PC-3 (cell line): Measurements from ENCODE around the gene VTI1A. TPM values are rescaled to one million over a fixed set of nuclear protein-coding genes. Genes with fewer than 3 reads are reported as not detected.
A peak's percentile ranks its signal among the peaks of the same experiment; 100 is the strongest.

Experiments used
- ATAC-seq: fragments of 200-7000 bp; cut with Tn5 transposase; 2 replicates; pipeline ENCODE4 v1.9.1; 2020; ENCODE audit warnings: mild to moderate bottlenecking, moderate library complexity
- BruUV-seq: library from RNA; stranded (reverse); fragments of 400-500 nt; replicated peaks from 2 replicates; lab custom pipeline; 2021; lab: Mats Ljungman, UMichigan
- CTCF ChIA-PET: fragments of 300-600 bp; sonication (Branson Sonifier 250); formaldehyde crosslinking; loops from one replicate; lab custom pipeline; 2022; ENCODE audit warnings: antibody characterized with exemption; lab: Charles Lee
- POLR2A ChIA-PET: fragments of 300-600 bp; sonication (Branson Sonifier 250); formaldehyde crosslinking; loops from one replicate; lab custom pipeline; 2022; ENCODE audit warnings: antibody characterized with exemption; ENCODE audit not compliant: unreplicated experiment; lab: Charles Lee
- DNase-seq: peaks from one replicate; pipeline ENCODE4 v3.0.0-alpha.2; 2015
- H2AFZ ChIP-seq: fragments of 300-600 bp; sonication (generic); 2 replicates; pipeline ENCODE4 v1.6.0; 2016; ENCODE audit warnings: antibody characterized with exemption, low read length
- H3F3A ChIP-seq: fragments of 300-600 bp; sonication (generic); one replicate; pipeline ENCODE4 v1.6.0; 2017; ENCODE audit warnings: antibody characterized with exemption, low read length, control low read depth, mild to moderate bottlenecking; ENCODE audit not compliant: unreplicated experiment
- H3K27ac ChIP-seq: fragments of 300-600 bp; sonication (generic); 2 replicates; pipeline ENCODE4 v1.5.1; 2016; ENCODE audit warnings: mild to moderate bottlenecking, low read length
- H3K27me3 ChIP-seq: fragments of 300-600 bp; sonication (generic); 2 replicates; pipeline ENCODE4 v1.6.1; 2016; ENCODE audit warnings: low read length, mixed read lengths
- H3K36me3 ChIP-seq: fragments of 300-600 bp; sonication (generic); 2 replicates; pipeline ENCODE4 v1.6.1; 2016; ENCODE audit warnings: low read depth, mixed run types, low read length, mixed read lengths
- H3K4me1 ChIP-seq: fragments of 300-600 bp; sonication (generic); 2 replicates; pipeline ENCODE4 v1.5.1; 2016; ENCODE audit warnings: low read length; ENCODE audit not compliant: insufficient read depth
- H3K4me2 ChIP-seq: fragments of 300-600 bp; sonication (generic); 2 replicates; pipeline ENCODE4 v1.6.0; 2016; ENCODE audit warnings: low read length
- H3K4me3 ChIP-seq: fragments of 300-600 bp; sonication (generic); 2 replicates; pipeline ENCODE4 v1.5.1; 2016; ENCODE audit warnings: mild to moderate bottlenecking, low read length, mixed read lengths
- H3K79me2 ChIP-seq: fragments of 300-600 bp; sonication (generic); 2 replicates; pipeline ENCODE4 v1.6.1; 2017; ENCODE audit warnings: low read length, mixed read lengths
- H3K9ac ChIP-seq: fragments of 300-600 bp; sonication (generic); 2 replicates; pipeline ENCODE4 v1.6.0; 2016; ENCODE audit warnings: mild to moderate bottlenecking, low read length
- H3K9me2 ChIP-seq: fragments of 300-600 bp; sonication (generic); replicated peaks from 2 replicates; pipeline ENCODE4 v1.6.1; 2016; ENCODE audit warnings: mixed run types, low read length, mixed read lengths
- H3K9me3 ChIP-seq: fragments of 300-600 bp; sonication (generic); 2 replicates; pipeline ENCODE4 v1.6.1; 2016; ENCODE audit warnings: low read length, mixed read lengths
- H4K20me1 ChIP-seq: fragments of 300-600 bp; sonication (generic); 2 replicates; pipeline ENCODE4 v1.6.1; 2016; ENCODE audit warnings: low read length, mixed read lengths
- EZH2 ChIP-seq: fragments of 300-600 bp; sonication (generic); IDR thresholded peaks from one replicate; pipeline ENCODE4 v1.6.1; 2017; ENCODE audit warnings: antibody characterized with exemption, mild to moderate bottlenecking, low read length; ENCODE audit not compliant: unreplicated experiment
- EZH2phosphoT487 ChIP-seq: fragments of 300-600 bp; sonication (generic); IDR thresholded peaks from 2 replicates; pipeline ENCODE4 v1.6.1; 2018; ENCODE audit warnings: mild to moderate bottlenecking, antibody characterized with exemption, low read length, borderline replicate concordance
- intact Hi-C: fragments of 100-400 bp; cut with micrococcal nuclease; formaldehyde crosslinking; loops from 2 replicates; pipeline ENCODE4 v1.9.0; 2023
- total RNA-seq: library from RNA; depleted of rRNA; stranded (reverse); fragments of >200 nt; gene quantifications from 2 replicates; pipeline ENCODE4 v1.2.3, GENCODE V29; 2014
- TF ChIP-seq, protein P1 (sequence below): fragments of 300-600 bp; sonication (generic); conservative IDR thresholded peaks from 2 replicates; pipeline ENCODE4 v1.5.1; 2017; ENCODE audit warnings: antibody characterized with exemption, low read depth, mild to moderate bottlenecking, low read length

Gene VTI1A
- total RNA-seq, 1 experiment from 2014 or later, result 18.1 TPM

DNA sequence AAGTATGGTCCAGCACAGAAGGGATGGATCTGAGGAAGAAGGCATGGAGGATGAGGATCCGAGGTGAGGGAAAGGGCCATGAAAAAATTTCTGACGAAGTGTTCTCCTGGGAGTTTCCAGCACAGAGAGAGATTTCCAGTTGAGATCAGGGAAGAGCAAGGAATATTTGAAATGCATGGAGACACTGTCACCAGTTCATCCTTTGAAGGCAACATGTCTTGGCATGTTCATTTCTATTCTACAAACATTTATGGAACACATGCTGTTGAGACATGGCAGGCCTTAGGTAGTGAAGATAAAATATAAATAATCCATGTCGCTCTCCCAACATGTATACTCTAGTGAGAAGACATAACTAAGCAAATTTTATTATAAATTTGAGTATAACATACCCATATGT lies 269.1 kb downstream of the VTI1A start:
- ATAC-seq, result no peak

DNA sequence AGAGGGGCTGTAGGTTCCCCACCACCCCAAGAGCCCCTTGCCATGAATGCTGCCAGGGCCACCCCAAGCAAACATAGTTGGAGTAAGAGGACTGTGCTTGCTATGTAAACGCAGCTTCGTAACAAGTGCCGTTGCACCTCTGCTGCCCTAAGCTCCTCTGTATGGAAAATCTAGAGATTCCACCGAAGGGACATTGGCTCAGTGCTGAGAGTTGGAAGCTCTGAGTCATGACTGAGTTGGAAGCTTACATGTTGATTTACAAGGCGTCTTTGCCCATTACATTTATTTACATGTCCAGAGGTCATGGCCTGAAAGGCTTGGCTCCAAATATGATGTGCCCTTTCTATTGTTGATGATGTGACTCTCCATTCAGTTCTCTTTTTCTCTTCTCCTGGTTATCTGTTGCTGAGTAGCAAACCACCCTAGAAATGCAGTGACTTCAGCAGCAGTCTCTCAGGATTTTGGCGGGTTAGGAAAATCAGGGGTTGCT lies 270.0 kb downstream of the VTI1A start:
- H4K20me1 ChIP-seq, result no peaks in the 10 kb centered on the region
- CTCF ChIA-PET, result no interaction called here
- H3K79me2 ChIP-seq, result no peaks in the 10 kb centered on the region
- no peak overlapping the region for H3K4me3 ChIP-seq
- H3K9ac ChIP-seq, result peak overlapping the region; percentile 39; the same call in 1 of the 2 replicates
- H3K9me2 ChIP-seq, result no peaks in the 10 kb centered on the region
- no peaks in the 10 kb centered on the region for H3F3A ChIP-seq
- ATAC-seq, result peak; percentile 86
- no peak overlapping the region for H2AFZ ChIP-seq
- no TSS peak for BruUV-seq
- DNase-seq, result peak; percentile 91
- H3K9me3 ChIP-seq, result no peaks in the 10 kb centered on the region
- TF ChIP-seq EZH2phosphoT487, result no peak
- TF ChIP-seq EZH2, result no peak
- TF ChIP-seq, protein P1, sequence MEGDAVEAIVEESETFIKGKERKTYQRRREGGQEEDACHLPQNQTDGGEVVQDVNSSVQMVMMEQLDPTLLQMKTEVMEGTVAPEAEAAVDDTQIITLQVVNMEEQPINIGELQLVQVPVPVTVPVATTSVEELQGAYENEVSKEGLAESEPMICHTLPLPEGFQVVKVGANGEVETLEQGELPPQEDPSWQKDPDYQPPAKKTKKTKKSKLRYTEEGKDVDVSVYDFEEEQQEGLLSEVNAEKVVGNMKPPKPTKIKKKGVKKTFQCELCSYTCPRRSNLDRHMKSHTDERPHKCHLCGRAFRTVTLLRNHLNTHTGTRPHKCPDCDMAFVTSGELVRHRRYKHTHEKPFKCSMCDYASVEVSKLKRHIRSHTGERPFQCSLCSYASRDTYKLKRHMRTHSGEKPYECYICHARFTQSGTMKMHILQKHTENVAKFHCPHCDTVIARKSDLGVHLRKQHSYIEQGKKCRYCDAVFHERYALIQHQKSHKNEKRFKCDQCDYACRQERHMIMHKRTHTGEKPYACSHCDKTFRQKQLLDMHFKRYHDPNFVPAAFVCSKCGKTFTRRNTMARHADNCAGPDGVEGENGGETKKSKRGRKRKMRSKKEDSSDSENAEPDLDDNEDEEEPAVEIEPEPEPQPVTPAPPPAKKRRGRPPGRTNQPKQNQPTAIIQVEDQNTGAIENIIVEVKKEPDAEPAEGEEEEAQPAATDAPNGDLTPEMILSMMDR, result no peak
- POLR2A ChIA-PET, result interaction anchor here (0.6 kb wide), 1 partner anchor 40 kb away, joined by 9 read pairs; no protein-coding TSS in a partner anchor
- no peaks in the 10 kb centered on the region for H3K36me3 ChIP-seq
- peaks cover 51% of the 10 kb centered on the region for H3K4me1 ChIP-seq
- no peaks in the 10 kb centered on the region for H3K27me3 ChIP-seq
- peak overlapping the region; percentile 75 for H3K27ac ChIP-seq
- intact Hi-C loops, result loop anchor here (2.0 to 10.0 kb wide), 5 partner anchors 62 to 378 kb away; partner anchors contain the start of gene TCF7L2
- H3K4me2 ChIP-seq, result peak overlapping the region; percentile 61

More for the DNA sequence above, 269.1 kb downstream of the VTI1A start:
- TF ChIP-seq, protein P1, result no peak
- TF ChIP-seq EZH2 (no peak), EZH2phosphoT487 (no peak)
- no TSS peak for BruUV-seq
- H3K9me2 ChIP-seq, result no peaks in the 10 kb centered on the region
- H3K27ac ChIP-seq, result 0 out of 2 replicates have a peak overlapping the region, but pooled peaks have one; percentile 12
- CTCF ChIA-PET, result interaction anchor here (0.8 kb wide), 1 partner anchor 785 kb away, joined by 3 read pairs; no protein-coding TSS in a partner anchor
- H3K9ac ChIP-seq, result no peak overlapping the region
- no peak overlapping the region for H2AFZ ChIP-seq
- H3K4me1 ChIP-seq, result peaks cover 58% of the 10 kb centered on the region
- no peak overlapping the region for H3K4me3 ChIP-seq
- no peaks in the 10 kb centered on the region for H4K20me1 ChIP-seq
- no peaks in the 10 kb centered on the region for H3K36me3 ChIP-seq
- peak overlapping the region; percentile 54 for H3K4me2 ChIP-seq
- intact Hi-C loops, result loop anchor here (2.0 to 10.0 kb wide), 5 partner anchors 61 to 379 kb away; partner anchors contain the start of gene TCF7L2
- no peaks in the 10 kb centered on the region for H3K27me3 ChIP-seq
- H3F3A ChIP-seq, result no peaks in the 10 kb centered on the region
- no peaks in the 10 kb centered on the region for H3K9me3 ChIP-seq
- no peak for DNase-seq
- POLR2A ChIA-PET, result no interaction called here
- H3K79me2 ChIP-seq, result no peaks in the 10 kb centered on the region

DNA sequence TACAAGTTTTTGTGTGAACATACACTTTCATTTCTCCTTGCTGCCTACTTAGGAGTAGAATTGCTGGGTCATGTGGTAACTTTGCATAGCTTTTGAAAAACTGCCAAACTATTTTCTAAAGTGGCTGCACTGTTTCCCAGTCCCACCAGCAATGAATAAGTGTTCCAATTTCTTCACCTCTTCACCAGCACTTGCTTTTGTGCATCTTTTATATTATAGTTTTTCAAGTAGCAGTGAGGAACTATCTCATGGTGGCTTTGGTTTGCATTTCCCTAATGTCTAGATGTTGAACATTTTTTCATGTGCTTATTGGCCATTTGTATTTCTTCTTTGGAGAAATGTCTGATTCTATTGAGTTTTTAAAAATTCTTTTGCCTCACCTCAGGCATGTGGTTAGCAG lies 273.2 kb downstream of the VTI1A start:
- TF ChIP-seq, protein P1, result no peak
- no peak for TF ChIP-seq EZH2
- no peak for TF ChIP-seq EZH2phosphoT487
- no peaks in the 10 kb centered on the region for H3K79me2 ChIP-seq
- no peak overlapping the region for H2AFZ ChIP-seq
- H3K27me3 ChIP-seq, result no peaks in the 10 kb centered on the region
- H3F3A ChIP-seq, result no peaks in the 10 kb centered on the region
- CTCF ChIA-PET, result no interaction called here
- H3K4me2 ChIP-seq, result no peak overlapping the region
- H3K9me3 ChIP-seq, result no peaks in the 10 kb centered on the region
- intact Hi-C loops, result no loop called here
- no peak overlapping the region for H3K9ac ChIP-seq
- no peak for ATAC-seq
- H3K4me3 ChIP-seq, result no peak overlapping the region
- no peaks in the 10 kb centered on the region for H3K9me2 ChIP-seq
- no TSS peak for BruUV-seq
- DNase-seq, result no peak
- H4K20me1 ChIP-seq, result no peaks in the 10 kb centered on the region
- H3K27ac ChIP-seq, result no peak overlapping the region
- H3K36me3 ChIP-seq, result no peaks in the 10 kb centered on the region
- peaks cover 27% of the 10 kb centered on the region for H3K4me1 ChIP-seq
- POLR2A ChIA-PET, result no interaction called here
